OCI-M2 (cell line): ENCODE data around the gene JAZF1.

Source experiments
- DNase-seq: peaks from one replicate; lab custom pipeline; 2025; ENCODE audit not compliant: unreplicated experiment; lab: John Stamatoyannopoulos, UW

The JAZF1 gene

GRCh38 chr7:28112012-28112411, 68.6 kb downstream of the JAZF1 start:
- DNase-seq: no peak

GRCh38 chr7:28110427-28111012, 70.1 kb downstream of the JAZF1 start:
- DNase-seq: no peak

DNA sequence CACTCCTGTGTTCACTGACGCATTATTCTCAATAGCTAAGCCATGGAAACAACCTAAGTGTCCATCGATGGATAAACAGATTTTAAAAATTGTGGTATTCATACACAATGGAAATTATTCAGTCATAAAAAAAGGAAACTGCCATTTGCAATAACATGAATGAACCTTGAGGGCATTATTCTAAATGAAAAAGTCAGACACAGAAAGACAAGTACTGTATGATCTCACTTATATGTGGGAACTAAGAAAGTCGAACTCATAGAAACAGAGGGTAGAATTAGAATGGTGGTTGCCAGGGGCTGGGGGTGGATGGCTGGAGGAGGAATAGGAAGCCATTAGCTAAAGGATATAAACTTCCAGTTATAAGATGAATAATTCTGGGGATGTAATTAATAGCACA, 71.8 kb downstream of the JAZF1 start:
- no peak for DNase-seq

- DNase-seq: no peak
Observed at GRCh38 chr7:28107960-28108359, 72.6 kb downstream of the JAZF1 start.

DNA sequence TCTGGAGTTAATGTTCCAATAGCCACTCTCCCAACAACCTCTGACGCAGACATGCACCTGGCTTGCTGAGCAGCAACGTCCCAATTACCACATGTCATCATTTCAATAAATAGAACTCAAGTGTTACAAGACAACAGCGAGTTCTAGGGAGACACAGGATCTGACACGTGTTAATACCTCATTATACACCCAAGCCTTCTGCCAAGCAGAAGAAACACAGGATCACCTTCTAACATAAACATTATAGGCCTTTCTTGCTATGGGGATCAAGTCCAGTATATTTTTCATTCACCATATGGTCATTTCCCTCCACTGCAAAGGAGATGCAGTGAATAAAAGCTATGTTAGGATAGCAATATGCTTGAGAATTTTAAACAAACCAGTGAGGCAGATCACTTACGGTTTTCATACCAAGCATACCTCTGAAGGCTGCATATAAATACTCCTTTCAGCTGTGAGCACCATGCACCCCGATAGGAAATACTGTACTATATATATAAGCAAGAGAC, 74.2 kb downstream of the JAZF1 start:
- DNase-seq: no peak

DNA sequence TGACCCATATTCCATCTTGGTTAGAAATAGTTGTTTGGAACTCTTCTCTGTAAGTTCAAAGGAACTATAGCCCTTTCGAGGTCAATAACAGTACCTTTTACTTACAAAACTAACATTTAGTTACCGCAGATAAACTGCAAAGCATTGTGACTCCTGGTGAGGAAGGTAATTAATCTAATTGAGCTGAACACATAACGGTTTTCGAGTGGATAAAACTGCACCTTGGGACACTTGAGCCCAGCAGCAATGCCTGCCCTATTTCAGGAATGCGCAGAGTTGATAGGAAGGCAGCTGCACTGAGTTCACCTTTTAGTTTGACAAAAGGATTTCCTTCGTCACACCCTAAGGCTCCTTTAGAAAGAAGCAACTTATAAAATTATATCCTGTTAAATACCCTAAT, 75.4 kb downstream of the JAZF1 start:
- no peak for DNase-seq

- DNase-seq: no peak
Observed at GRCh38 chr7:28104811-28105210, 75.8 kb downstream of the JAZF1 start.

- DNase-seq: no peak
Observed at GRCh38 chr7:28104041-28104541, 76.5 kb downstream of the JAZF1 start.

DNA sequence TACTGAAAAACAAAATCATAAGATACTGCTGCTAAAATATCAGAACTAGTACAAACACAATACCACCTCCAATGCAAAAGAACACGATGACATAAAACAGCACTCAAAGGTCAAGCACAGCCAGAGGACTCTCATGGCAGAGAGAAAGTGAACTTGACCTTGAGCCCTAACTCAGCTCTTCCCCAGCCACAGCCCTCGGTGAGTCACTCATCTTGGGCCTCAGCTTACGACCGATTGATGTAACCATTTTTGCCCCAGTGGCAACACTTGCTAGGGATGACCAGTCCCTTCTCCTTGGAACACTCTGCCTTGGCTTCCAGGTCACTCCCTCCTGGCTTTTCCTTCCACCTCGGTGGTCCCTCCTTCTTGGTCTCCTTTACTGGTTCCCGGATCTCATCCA, 77.8 kb downstream of the JAZF1 start:
- DNase-seq: no peak

- DNase-seq: no peak
Observed at GRCh38 chr7:28096713-28097112, 83.9 kb downstream of the JAZF1 start.

- no peak for DNase-seq
Observed at GRCh38 chr7:28095231-28095630, 85.4 kb downstream of the JAZF1 start.

DNA sequence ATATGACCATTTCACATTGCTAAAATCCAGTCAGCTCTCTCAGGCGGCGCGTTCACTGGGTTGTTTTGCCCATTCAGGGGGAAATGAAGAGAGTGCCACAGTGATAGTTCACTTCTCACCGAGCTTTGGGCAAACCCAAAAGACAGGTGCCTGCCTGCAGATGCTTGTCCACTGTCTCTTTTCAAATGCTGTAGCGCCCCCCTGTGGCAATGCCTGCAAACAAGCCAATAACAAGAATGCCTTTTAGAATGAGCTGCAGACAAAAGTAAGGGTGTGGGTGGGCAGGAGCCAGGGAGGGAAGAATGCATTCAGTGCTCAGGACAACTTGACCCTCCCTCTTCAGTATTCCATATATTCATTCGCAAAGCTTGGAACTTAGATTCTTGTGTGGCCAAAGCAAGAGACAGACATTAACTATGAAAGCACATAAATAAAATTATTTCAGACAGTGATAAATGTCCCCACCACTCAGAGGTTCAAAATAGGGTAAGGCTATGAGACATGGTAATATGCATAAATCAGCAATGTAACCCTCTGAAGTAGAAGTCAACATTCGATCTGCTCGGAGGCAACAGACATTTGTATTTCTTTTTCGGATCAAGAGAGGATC, 86.9 kb downstream of the JAZF1 start:
- no peak for DNase-seq

GRCh38 chr7:28091190-28091589, 89.4 kb downstream of the JAZF1 start:
- DNase-seq: no peak

DNA sequence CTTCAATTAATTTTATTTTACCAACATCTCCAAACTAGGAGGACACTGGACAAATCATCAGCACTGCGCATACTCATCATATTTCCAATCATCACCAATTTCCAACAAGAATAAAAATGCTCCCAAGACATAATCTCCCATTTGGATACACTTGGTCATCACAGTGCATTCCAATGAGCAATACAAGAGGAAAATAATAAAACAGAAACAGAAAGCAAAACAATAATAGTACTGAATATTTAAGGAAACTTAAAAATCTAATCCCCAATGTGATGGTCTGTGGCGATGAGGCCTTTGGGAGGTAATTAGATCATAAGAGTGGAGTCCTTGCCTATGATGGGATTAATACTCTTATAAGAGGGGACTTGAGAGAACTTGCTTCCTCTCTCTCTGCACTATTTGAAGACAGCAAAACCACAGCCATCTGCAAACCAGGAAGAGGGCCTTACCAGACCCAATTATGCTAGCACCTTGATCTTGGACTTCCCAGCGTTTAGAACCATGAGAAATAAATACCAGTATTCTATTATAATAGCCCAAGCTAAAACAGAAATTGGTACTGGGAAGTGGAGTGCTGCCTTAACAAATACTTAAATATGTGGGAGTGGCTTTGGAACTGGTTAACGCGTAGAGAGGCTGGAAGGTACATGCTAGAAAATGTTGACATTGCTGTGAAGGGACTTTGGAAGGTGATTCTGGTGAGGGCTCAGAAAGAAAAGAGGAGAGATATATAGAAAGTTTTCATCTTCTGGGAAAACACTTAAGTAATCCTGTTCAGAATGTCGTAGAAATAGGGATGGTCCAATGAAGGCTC, 91.5 kb downstream of the JAZF1 start:
- no peak for DNase-seq

DNA sequence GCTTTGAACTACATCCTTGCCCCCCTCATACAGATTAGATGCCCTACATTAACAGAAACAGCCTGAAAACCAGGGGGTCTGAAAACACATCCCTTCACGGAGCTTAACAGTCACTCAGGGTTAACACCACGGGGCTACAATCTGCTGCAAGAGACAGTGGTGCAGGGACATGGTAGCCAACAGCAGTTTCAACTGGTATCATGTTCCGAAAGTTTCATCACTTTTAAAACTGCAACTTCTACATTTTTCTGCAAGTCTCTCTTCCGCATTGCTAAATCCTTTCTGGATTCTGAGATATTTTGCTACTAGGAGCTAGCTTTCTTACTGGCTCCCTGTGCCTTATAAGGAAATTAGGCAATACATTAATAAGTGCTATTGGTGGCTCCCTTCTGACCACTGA, 92.6 kb downstream of the JAZF1 start:
- DNase-seq: no peak

GRCh38 chr7:28086198-28086597, 94.4 kb downstream of the JAZF1 start:
- no peak for DNase-seq

GRCh38 chr7:28083998-28084985, 96.3 kb downstream of the JAZF1 start:
- DNase-seq: no peak

- no peak for DNase-seq
Observed at GRCh38 chr7:28083164-28083997, 97.2 kb downstream of the JAZF1 start.

DNA sequence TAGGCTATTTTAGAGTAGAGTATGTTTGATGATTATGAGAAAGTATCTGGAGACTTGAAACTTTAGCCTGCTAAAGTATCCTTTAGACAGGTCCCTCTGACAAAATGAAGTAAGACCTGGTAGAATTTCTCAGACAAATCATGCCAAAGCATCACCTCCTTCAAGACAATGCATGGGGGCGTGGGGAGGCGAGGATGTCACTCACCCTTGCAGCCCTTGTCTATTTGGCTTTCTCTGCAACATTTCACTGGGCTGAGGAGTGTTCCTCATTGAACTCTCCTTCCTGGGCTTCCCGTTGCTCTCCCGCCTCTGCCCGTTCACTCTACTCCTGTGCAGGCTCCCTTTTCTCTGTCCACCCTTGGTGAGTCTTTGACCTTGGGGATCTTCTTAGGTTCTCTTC, 98.5 kb downstream of the JAZF1 start:
- no peak for DNase-seq

GRCh38 chr7:28081016-28081415, 99.6 kb downstream of the JAZF1 start:
- no peak for DNase-seq
